PC-9 (cell line): ENCODE measurements around the gene HSPG2.

Experiments used
- CTCF ChIP-seq: fragments of 200-600 bp; sonication (generic); conservative IDR thresholded peaks from 2 replicates; pipeline ENCODE4 v1.6.1; 2017; ENCODE audit warnings: mixed run types, antibody characterized with exemption, mild to moderate bottlenecking, moderate library complexity
- EZH2 ChIP-seq: fragments of 200-600 bp; sonication (generic); IDR thresholded peaks from 2 replicates; pipeline ENCODE4 v1.8.0; 2017; ENCODE audit warnings: antibody characterized with exemption, low read depth

GRCh38 chr1:21822349-21822748 lies 114.8 kb downstream of the HSPG2 start:
- no peak for TF ChIP-seq CTCF
- TF ChIP-seq EZH2, result no peak
